K562 (cell line): Measurements from ENCODE around the gene TIMM17B. TPM values are rescaled to one million over a fixed set of nuclear protein-coding genes. Genes with fewer than 3 reads are reported as not detected.
"Not testable (repeated sequence)": the region's sequence is repeated elsewhere in the genome, so short reads cannot be mapped to it uniquely, and the experiment has no call there.

Experiments
- ATAC-seq: fragments of 200-7000 bp; cut with Tn5 transposase; 3 replicates; pipeline ENCODE4 v1.9.1; 2020; ENCODE audit warnings: moderate library complexity
- BruUV-seq: library from RNA; stranded (reverse); fragments of 400-500 nt; replicated peaks from 2 replicates; lab custom pipeline; 2021; lab: Mats Ljungman, UMichigan
- CTCF ChIA-PET: fragments of 300-600 bp; formaldehyde crosslinking; extraction: SDS; loops from one replicate; lab custom pipeline; 2021; ENCODE audit warnings: low intra/inter-chr PET ratio; lab: Yijun Ruan, JAX
- POLR2A ChIA-PET: fragments of 300-600, 350-650 bp; sonication (Branson Sonifier 250); formaldehyde crosslinking; extraction: SDS; loops from one replicate; lab custom pipeline; 2021; ENCODE audit warnings: antibody characterized with exemption, inconsistent platforms; lab: Yijun Ruan, JAX
- DNase-seq, 4 experiments: peaks; one replicate each; pipeline versions ENCODE4 v3.0.0 to v3.0.0-alpha.2; 2011 to 2018; ENCODE audit warnings: low spot score in 3 of 4, mixed read lengths in 3 of 4; ENCODE audit errors: extremely low read depth in 1 of 4
- FAIRE-seq: peaks from 2 replicates; lab custom pipeline; 2011; peaks lifted over from hg19 to GRCh38; lab: Jason Lieb, UNC
- H2AFZ ChIP-seq: 2 replicates; pipeline ENCODE4 v1.6.0; 2011; ENCODE audit warnings: low read depth, low read length, control low read depth, inconsistent platforms
- H3K27ac ChIP-seq: fragments of 200-600 bp; 3 replicates; pipeline ENCODE4 v1.8.0; 2011; ENCODE audit warnings: low read depth, mild to moderate bottlenecking, control low read depth, inconsistent platforms, low read length, moderate library complexity, mixed read lengths; ENCODE audit errors: extremely low read depth
- H3K27me3 ChIP-seq, 2 experiments: fragments of 300-600 bp in 1 of 2; 2 replicates in 1 of 2; 3 replicates in 1 of 2; pipeline versions ENCODE4 v1.6.0 to v1.8.0; 2011; ENCODE audit warnings: inconsistent platforms in 2 of 2, low read length in 2 of 2, mild to moderate bottlenecking in 1 of 2, mixed read lengths in 1 of 2, moderate library complexity in 1 of 2; ENCODE audit not compliant: control insufficient read depth in 2 of 2, insufficient read depth in 2 of 2
- H3K36me3 ChIP-seq: fragments of 300-600 bp; 3 replicates; pipeline ENCODE4 v1.8.0; 2011; ENCODE audit warnings: mild to moderate bottlenecking, low read length, inconsistent platforms; ENCODE audit not compliant: control insufficient read depth, insufficient read depth
- H3K4me1 ChIP-seq, 2 experiments: fragments of 200-600 bp in 1 of 2; replicated peaks in 1 of 2; 2 replicates in 1 of 2; 3 replicates in 1 of 2; pipeline versions ENCODE4 v1.5.1 to v1.8.0; 2011; ENCODE audit warnings: inconsistent platforms in 2 of 2, low read length in 2 of 2, mild to moderate bottlenecking in 1 of 2, mixed read lengths in 1 of 2, moderate library complexity in 1 of 2; ENCODE audit not compliant: control insufficient read depth in 2 of 2, insufficient read depth in 2 of 2
- H3K4me2 ChIP-seq: 2 replicates; pipeline ENCODE4 v1.6.1; 2011; ENCODE audit warnings: low read length, control low read depth, inconsistent platforms, mixed read lengths; ENCODE audit not compliant: insufficient read depth
- H3K4me3 ChIP-seq: fragments of 200-600 bp; sonication (generic), shearing (Covaris generic); 2 replicates; pipeline ENCODE4 v1.5.1; 2016; ENCODE audit warnings: control low read depth, inconsistent platforms
- H3K79me2 ChIP-seq: fragments of 200-600 bp; 3 replicates; pipeline ENCODE4 v1.8.0; 2011; ENCODE audit warnings: low read length, inconsistent platforms; ENCODE audit not compliant: control insufficient read depth, insufficient read depth
- H3K9ac ChIP-seq, 2 experiments: 2 replicates each; pipeline versions ENCODE4 v1.6.0 to v1.6.1; 2011; ENCODE audit warnings: low read depth in 2 of 2, low read length in 2 of 2, control low read depth in 1 of 2, inconsistent platforms in 1 of 2, mild to moderate bottlenecking in 1 of 2, mixed read lengths in 1 of 2; ENCODE audit not compliant: insufficient read depth in 1 of 2
- H3K9me1 ChIP-seq: one replicate; pipeline ENCODE4 v1.6.0; 2011; ENCODE audit warnings: inconsistent platforms, mild to moderate bottlenecking, low read length, moderate library complexity; ENCODE audit not compliant: control insufficient read depth, insufficient read depth
- H3K9me3 ChIP-seq: replicated peaks from 2 replicates; pipeline ENCODE4 v1.5.1; 2011; ENCODE audit warnings: low read depth, low read length, inconsistent platforms; ENCODE audit not compliant: control insufficient read depth, insufficient read depth
- H4K20me1 ChIP-seq: replicated peaks from 2 replicates; pipeline ENCODE4 v1.6.1; 2011; ENCODE audit warnings: low read length, inconsistent platforms, mixed read lengths; ENCODE audit not compliant: control insufficient read depth, insufficient read depth
- CTBP1 ChIP-seq: fragments of 450-650 bp; IDR thresholded peaks from 2 replicates; pipeline ENCODE4 v1.6.1; 2016; ENCODE audit warnings: borderline replicate concordance
- EGR1 ChIP-seq: fragments of 450-650 bp; conservative IDR thresholded peaks from 2 replicates; pipeline ENCODE4 v1.6.1; 2017; ENCODE audit warnings: mild to moderate bottlenecking
- ESRRA ChIP-seq: fragments of 450-650 bp; IDR thresholded peaks from 2 replicates; pipeline ENCODE4 v1.6.1; 2014; ENCODE audit warnings: low read depth, mild to moderate bottlenecking, moderate library complexity, borderline replicate concordance
- FOXA3 ChIP-seq, 2 experiments: fragments of 450-650 bp in 1 of 2; sonication (generic) in 1 of 2; formaldehyde crosslinking; IDR thresholded peaks in 1 of 2; conservative IDR thresholded peaks in 1 of 2; 2 replicates each; pipeline versions ENCODE4 v1.4.0 to v1.8.0; 2020 to 2022; ENCODE audit warnings: mild to moderate bottlenecking in 2 of 2, missing genetic modification reagents in 1 of 2
- GABPB2 ChIP-seq: fragments of 250-450 bp; sonication (Bioruptor Pico); conservative IDR thresholded peaks from 2 replicates; pipeline ENCODE4 v1.5.1; 2021; ENCODE audit warnings: mild to moderate bottlenecking
- GATA2 ChIP-seq: sonication (generic); formaldehyde crosslinking; IDR thresholded peaks from 2 replicates; pipeline ENCODE4 v1.4.0; 2020; ENCODE audit warnings: mild to moderate bottlenecking, missing genetic modification reagents
- KLF13 ChIP-seq: fragments of 450-650 bp; IDR thresholded peaks from 2 replicates; pipeline ENCODE4 v1.6.1; 2016; ENCODE audit warnings: missing genetic modification characterization, low read depth, mild to moderate bottlenecking, missing compliant biosample characterization, moderate library complexity, borderline replicate concordance
- NCOA4 ChIP-seq: fragments of 450-650 bp; IDR thresholded peaks from 2 replicates; pipeline ENCODE4 v1.6.1; 2018; ENCODE audit warnings: mild to moderate bottlenecking; ENCODE audit not compliant: partially characterized antibody
- POLR2A ChIP-seq: fragments of 450-650 bp; conservative IDR thresholded peaks from 2 replicates; pipeline ENCODE4 v1.6.1; 2016
- RBM15 ChIP-seq: fragments of 200-400 bp; formaldehyde crosslinking; IDR thresholded peaks from 2 replicates; pipeline ENCODE4 v1.6.1; 2018; ENCODE audit warnings: mild to moderate bottlenecking, low read length, moderate library complexity; ENCODE audit not compliant: insufficient read depth
- SMARCC2 ChIP-seq: fragments of 450-650 bp; IDR thresholded peaks from 2 replicates; pipeline ENCODE4 v1.6.1; 2017; ENCODE audit warnings: antibody characterized with exemption, moderate library complexity, mild to moderate bottlenecking, low read depth
- SPI1 ChIP-seq: IDR thresholded peaks from 2 replicates; pipeline ENCODE4 v1.6.1; 2011; ENCODE audit warnings: low read depth, low read length, control low read depth, borderline replicate concordance
- SRF ChIP-seq, 2 experiments: fragments of 250-450, 450-650 bp in 1 of 2; sonication (Bioruptor Pico) in 1 of 2; sonication (generic) in 1 of 2; formaldehyde crosslinking; IDR thresholded peaks; 2 replicates each; pipeline versions ENCODE4 v1.5.0 to v1.5.1; 2020 to 2022; ENCODE audit warnings: mild to moderate bottlenecking in 1 of 2, missing genetic modification reagents in 1 of 2
- TFAP4 ChIP-seq: sonication (generic); formaldehyde crosslinking; IDR thresholded peaks from 2 replicates; pipeline ENCODE4 v1.8.0; 2022; ENCODE audit warnings: missing genetic modification reagents, mild to moderate bottlenecking, moderate library complexity, borderline replicate concordance
- ZKSCAN3 ChIP-seq: fragments of 250-450 bp; sonication (Bioruptor Pico); IDR thresholded peaks from 2 replicates; pipeline ENCODE4 v1.4.0; 2020
- ZNF764 ChIP-seq: fragments of 250-450 bp; sonication (Bioruptor Pico); IDR thresholded peaks from 2 replicates; pipeline ENCODE4 v1.4.0; 2020; ENCODE audit warnings: low read depth, mild to moderate bottlenecking, moderate library complexity
- WGBS: fragments of 100-300 bp; shearing (Covaris generic); methylation state at CpG from one replicate; pipeline ENCODE4 v1.1.6; 2016; ENCODE audit warnings: low coverage, mixed read lengths; ENCODE audit not compliant: insufficient coverage; ENCODE audit errors: missing lambda C conversion rate; 5-methylcytosine and 5-hydroxymethylcytosine counted together
- in situ Hi-C: fragments of 300-500 bp; cut with MboI; formaldehyde crosslinking; loops from 4 replicates; pipeline ENCODE4 v1.15.0; 2018; ENCODE audit warnings: inconsistent platforms, mixed read lengths
- intact Hi-C: fragments of 100-400 bp; cut with micrococcal nuclease; formaldehyde crosslinking; loops from 2 replicates; pipeline ENCODE4 v1.14.2; 2022
- polyA plus RNA-seq, 8 experiments: library from polyadenylated mRNA; depleted of rRNA in 4 of 8; stranded (reverse) in 5 of 8; unstranded in 3 of 8; fragments of >200 nt; fragmentation: Nextera tagmentation in 2 of 8; fragmentation: Illumina TruSeq in 1 of 8; extraction: Ambion mirVana in 2 of 8; extraction: Trizol in 1 of 8; gene quantifications; 2 replicates each; pipeline versions ENCODE4 v1.2.1 to v1.2.3, GENCODE V29; 2011 to 2014; ENCODE audit warnings: inconsistent platforms in 1 of 8, missing spikeins in 1 of 8
- total RNA-seq, 7 experiments: library from RNA; depleted of rRNA in 6 of 7; stranded (reverse); fragments of >200 nt in 6 of 7; fragmentation: Illumina TruSeq in 2 of 7; extraction: Trizol in 2 of 7; gene quantifications; 2 replicates each; pipeline versions ENCODE4 v1.2.1 to v1.2.3, GENCODE V29; 2011 to 2021; ENCODE audit warnings: low replicate concordance in 1 of 7

The TIMM17B gene
- total and polyA plus RNA-seq, 9 of the 15 experiments (the other 6 are each of a cell fraction or from before 2014, with no cell fraction given): 9.9 to 184 (median 115) TPM

DNA sequence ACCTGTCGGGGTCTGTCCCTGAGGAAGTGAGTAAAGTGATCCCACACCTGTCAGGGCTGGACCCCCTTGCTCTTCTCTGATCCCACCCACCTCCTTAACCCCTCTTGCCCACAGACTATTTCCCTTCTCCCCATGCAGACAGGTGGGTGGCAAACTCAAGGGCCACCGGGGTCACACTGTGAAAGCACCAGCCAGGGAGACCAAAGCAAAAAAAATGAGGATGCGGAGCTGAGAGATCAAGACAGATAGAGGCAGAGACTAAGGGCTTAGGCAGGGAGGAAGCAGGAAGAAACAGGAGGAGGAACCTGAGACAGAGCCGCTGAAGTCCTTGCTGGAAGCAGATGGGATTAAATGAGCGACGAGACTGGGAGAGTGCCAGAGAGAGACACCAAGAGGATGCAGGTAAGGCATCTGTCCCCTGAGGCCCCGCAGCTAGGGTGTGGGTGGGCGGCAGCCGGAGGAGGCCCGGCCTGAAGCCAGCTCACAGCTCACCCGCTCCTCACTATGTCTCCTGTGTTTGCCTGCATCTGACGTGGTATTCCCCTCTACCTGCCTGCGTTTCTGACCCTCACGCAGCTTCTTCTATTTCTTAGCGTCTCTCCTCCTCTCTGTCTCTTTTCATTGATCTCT is 7.2 kb downstream of the TIMM17B start:
- in situ Hi-C loops: no loop called here
- FAIRE-seq (peak; percentile 67), ATAC-seq (peak; percentile 6), DNase-seq (peak in 1 of 4 experiments; percentile 26)
- Histone ChIP-seq H3K4me2 (peak overlapping the region; percentile 90), H2AFZ (peak overlapping the region; percentile 74), H3K36me3 (peaks cover 27% of the 10 kb centered on the region; the same call in 2 of the 3 replicates), H4K20me1 (0 out of 2 replicates have a peak, but pooled peaks cover 6% of the 10 kb centered on the region), H3K79me2 (peaks cover 13% of the 10 kb centered on the region), H3K9me1 (no peaks in the 10 kb centered on the region), H3K27ac (peak overlapping the region; percentile 55; the same call in 1 of the 3 replicates), H3K9me3 (no peaks in the 10 kb centered on the region), H3K9ac (peak overlapping the region; percentile 53 to 85), H3K4me3 (peak overlapping the region; percentile 61), H3K4me1 (peaks cover 6 to 28% of the 10 kb centered on the region in 2 experiments; a peak in 4 of 5 replicates), H3K27me3 (no peaks in the 10 kb centered on the region)
- ChIA-PET CTCF (no interaction called here), POLR2A (interaction anchor here (0.6 to 2.0 kb wide), 2 partner anchors 15 to 105 kb away, joined by 3 to 6 read pairs; no protein-coding TSS in a partner anchor)
- TF ChIP-seq SPI1 (0 out of 2 replicates have a peak, but pooled peaks have one; percentile 15), GATA2 (peak; percentile 59; the same call in 1 of the 2 replicates), NCOA4 (no peak), FOXA3 (CRISPR knock-in tag; conservative IDR thresholded peaks at IDR 0.05 in 1 of 2, IDR thresholded peaks at IDR 0.05 in 1 of 2) (no peak), CTBP1 (0 out of 2 replicates have a peak, but pooled peaks have one; percentile 28), ZKSCAN3 (CRISPR knock-in tag) (no peak), POLR2A (0 out of 2 replicates have a peak, but pooled peaks have one; percentile 4), SRF (CRISPR knock-in tag; IDR thresholded peaks at IDR 0.05) (peak in 1 of 2 experiments; percentile 20; a peak in 1 of 4 replicates), RBM15 (no peak), ESRRA (no peak), EGR1 (peak; percentile 35), KLF13 (no peak), TFAP4 (0 out of 2 replicates have a peak, but pooled peaks have one; percentile 20), SMARCC2 (no peak), ZNF764 (CRISPR knock-in tag) (no peak), GABPB2 (CRISPR knock-in tag) (no peak)
- intact Hi-C loops: no loop called here
- no TSS peak for BruUV-seq
- WGBS: 19% methylated on average over 13 of the region's 15 CpGs

GRCh38 chrX:48886586-48886985 is 11.0 kb downstream of the TIMM17B start:
- H3K36me3 ChIP-seq, FAIRE-seq, H3K4me2 ChIP-seq, H3K27me3 ChIP-seq, H3K9me1 ChIP-seq, CTCF ChIA-PET, H2AFZ ChIP-seq, H3K4me3 ChIP-seq, H4K20me1 ChIP-seq, H3K9me3 ChIP-seq, DNase-seq, in situ Hi-C loops, BruUV-seq, ATAC-seq, H3K9ac ChIP-seq, intact Hi-C loops, H3K79me2 ChIP-seq, H3K27ac ChIP-seq: not testable (repeated sequence)
- H3K4me1 ChIP-seq: peaks cover 6 to 17% of the 10 kb centered on the region in 2 experiments; a peak in 4 of 5 replicates
- 58% methylated on average over 5 of the region's 5 CpGs for WGBS
- POLR2A ChIA-PET: interaction anchor here (0.8 kb wide), 1 partner anchor 11 kb away, joined by 4 read pairs; the partner anchor contains the start of gene PQBP1
